BE2C (cell line): Measurements from ENCODE around the gene TMEM129.

Experiments used
- DNase-seq: peaks from one replicate; pipeline ENCODE4 v3.0.0-alpha.2; 2020
- H3K27me3 ChIP-seq: fragments of 250-450 bp; sonication (Bioruptor Pico); 2 replicates; pipeline ENCODE4 v1.5.1; 2020; ENCODE audit warnings: mild to moderate bottlenecking
- H3K36me3 ChIP-seq: fragments of 250-450 bp; sonication (Bioruptor Pico); 2 replicates; pipeline ENCODE4 v1.5.1; 2020; ENCODE audit warnings: mild to moderate bottlenecking
- H3K4me1 ChIP-seq: fragments of 250-450 bp; sonication (Bioruptor Pico); 2 replicates; pipeline ENCODE4 v1.5.1; 2020
- H3K4me3 ChIP-seq: 2 replicates; pipeline ENCODE4 v1.5.1; 2011; ENCODE audit warnings: low read depth, low read length
- H3K9me3 ChIP-seq: fragments of 250-450 bp; sonication (Bioruptor Pico); 2 replicates; pipeline ENCODE4 v1.5.1; 2020
- TF ChIP-seq, protein P1 (sequence below): IDR thresholded peaks from 2 replicates; pipeline ENCODE4 v1.5.1; 2012; ENCODE audit warnings: mild to moderate bottlenecking, low read depth, low read length

Gene TMEM129

DNA sequence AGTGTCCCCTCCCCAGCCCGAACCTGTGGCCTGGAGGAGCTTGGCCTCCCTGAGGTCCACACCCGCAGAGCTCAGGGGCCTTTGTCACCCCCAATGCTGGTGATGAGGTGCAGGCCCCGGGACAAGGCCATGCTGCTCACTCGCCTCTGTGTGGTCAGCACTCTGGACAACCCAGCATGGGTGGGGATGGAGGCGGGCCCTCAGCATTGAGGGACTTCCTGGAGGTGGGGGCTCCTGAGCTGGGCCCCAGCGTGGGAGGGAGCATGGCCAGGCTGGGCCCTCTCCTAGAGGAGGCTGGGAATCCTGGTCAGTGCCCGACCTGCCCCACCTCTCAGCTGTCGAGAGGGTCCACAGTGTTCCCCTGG is 30.8 kb upstream of the TMEM129 start:
- Histone ChIP-seq H3K4me1 (peaks cover 6% of the 10 kb centered on the region), H3K36me3 (no peaks in the 10 kb centered on the region), H3K4me3 (no peak overlapping the region), H3K27me3 (no peaks in the 10 kb centered on the region), H3K9me3 (no peaks in the 10 kb centered on the region)
- no peak for DNase-seq
- TF ChIP-seq, protein P1, sequence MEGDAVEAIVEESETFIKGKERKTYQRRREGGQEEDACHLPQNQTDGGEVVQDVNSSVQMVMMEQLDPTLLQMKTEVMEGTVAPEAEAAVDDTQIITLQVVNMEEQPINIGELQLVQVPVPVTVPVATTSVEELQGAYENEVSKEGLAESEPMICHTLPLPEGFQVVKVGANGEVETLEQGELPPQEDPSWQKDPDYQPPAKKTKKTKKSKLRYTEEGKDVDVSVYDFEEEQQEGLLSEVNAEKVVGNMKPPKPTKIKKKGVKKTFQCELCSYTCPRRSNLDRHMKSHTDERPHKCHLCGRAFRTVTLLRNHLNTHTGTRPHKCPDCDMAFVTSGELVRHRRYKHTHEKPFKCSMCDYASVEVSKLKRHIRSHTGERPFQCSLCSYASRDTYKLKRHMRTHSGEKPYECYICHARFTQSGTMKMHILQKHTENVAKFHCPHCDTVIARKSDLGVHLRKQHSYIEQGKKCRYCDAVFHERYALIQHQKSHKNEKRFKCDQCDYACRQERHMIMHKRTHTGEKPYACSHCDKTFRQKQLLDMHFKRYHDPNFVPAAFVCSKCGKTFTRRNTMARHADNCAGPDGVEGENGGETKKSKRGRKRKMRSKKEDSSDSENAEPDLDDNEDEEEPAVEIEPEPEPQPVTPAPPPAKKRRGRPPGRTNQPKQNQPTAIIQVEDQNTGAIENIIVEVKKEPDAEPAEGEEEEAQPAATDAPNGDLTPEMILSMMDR = no peak

DNA sequence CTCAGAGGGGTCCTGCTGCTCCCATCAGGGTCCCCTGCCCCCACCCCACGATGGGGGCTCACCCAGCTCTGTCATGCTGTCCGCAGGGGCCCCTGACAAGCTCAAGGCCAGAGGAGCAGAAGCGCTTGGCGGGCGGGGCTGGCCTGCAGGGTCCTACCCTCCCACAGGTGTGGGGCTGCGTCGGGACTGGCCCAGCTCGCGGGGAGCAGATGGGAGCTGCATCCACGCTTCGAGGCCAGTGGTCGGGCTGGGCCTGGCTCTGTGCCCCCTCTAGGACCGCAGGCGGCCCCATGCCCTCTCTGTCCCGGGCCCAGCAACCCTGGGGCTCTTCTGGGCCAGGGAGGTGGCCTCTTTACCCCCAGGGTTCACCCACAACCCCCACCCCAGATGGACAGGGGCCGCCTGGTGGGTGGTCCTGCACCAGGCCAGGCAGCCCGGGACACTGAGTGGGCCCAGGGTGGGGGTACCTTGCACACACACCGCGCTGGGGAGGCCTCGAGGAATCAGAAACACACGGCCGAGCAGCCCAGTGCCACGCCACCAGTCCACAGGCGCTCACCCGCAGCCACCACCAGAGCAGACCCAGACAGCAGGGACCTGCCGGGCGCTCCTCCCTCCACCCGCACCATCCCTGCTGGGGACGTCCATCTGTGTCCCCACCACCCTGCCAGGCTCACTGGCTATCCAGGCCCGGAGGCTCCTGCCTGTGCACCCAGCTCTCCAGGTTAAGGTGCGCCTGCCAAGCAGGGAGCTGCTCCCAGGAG is 30.2 kb upstream of the TMEM129 start:
- Histone ChIP-seq H3K4me1 (peaks cover 6% of the 10 kb centered on the region), H3K4me3 (no peak overlapping the region), H3K27me3 (no peaks in the 10 kb centered on the region), H3K36me3 (no peaks in the 10 kb centered on the region), H3K9me3 (no peaks in the 10 kb centered on the region)
- TF ChIP-seq, protein P1 = no peak
- DNase-seq = no peak

DNA sequence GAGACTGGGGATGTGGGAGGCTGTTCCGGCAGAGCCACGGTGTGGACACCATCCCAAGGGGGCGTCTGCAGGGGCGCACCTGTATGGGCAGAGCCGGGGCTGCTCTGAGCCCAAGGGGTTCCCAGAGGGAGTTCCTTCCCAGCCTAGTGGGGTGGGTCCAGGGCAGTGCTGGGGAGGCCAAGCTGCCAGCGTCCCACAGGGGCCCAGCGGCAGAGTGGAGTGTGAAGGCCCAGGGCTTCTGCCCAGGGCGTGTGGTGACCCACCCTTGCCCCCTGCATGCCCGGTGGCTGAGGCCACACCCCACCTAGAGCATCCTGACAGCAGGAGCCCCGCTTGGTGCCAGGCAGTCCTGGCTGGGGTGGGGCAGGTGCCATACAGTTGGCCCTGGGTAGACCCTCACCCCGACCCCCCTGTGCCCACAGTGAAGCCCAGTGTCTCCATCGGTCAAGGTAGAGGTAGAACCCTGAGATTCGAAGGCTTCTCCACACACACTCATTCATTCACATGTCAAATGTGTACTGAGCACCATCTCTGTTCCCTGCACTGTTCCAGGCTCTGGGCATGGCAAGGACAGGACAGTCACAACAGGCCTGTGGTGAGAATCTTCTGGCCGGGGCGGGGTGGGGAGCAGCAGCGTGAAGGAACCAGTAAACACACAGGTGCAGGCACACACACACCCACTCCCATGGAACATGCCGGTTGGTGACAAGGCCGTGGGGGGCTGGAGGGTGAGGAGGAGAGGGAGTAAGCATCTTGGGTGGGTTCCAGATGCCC is 29.4 kb upstream of the TMEM129 start:
- Histone ChIP-seq H3K9me3 (no peaks in the 10 kb centered on the region), H3K4me1 (peaks cover 6% of the 10 kb centered on the region), H3K27me3 (no peaks in the 10 kb centered on the region), H3K36me3 (no peaks in the 10 kb centered on the region), H3K4me3 (no peak overlapping the region)
- TF ChIP-seq, protein P1 = no peak
- DNase-seq = no peak

DNA sequence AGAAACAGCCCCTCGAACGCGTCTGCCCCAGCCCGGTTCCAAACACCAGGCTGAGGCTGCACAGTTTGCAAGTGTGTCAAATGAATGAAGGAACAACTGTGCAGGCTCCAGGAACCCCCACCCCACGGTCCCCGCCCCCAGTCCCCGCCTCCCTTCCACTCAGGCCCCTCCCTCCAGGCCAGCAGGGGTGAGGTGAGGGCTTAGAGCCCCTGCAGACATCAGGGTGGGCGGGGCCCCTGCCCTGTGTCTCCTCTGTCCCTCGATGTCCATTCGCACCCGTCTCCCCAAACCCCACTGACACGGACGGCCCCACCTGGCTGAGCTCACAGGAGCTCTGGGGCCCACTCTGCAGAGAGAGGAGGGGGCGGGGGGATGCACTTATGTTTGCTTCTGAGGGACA is 28.7 kb upstream of the TMEM129 start:
- TF ChIP-seq, protein P1 = no peak
- H3K27me3 ChIP-seq = no peaks in the 10 kb centered on the region
- no peak for DNase-seq
- peaks cover 4% of the 10 kb centered on the region for H3K36me3 ChIP-seq
- H3K4me1 ChIP-seq = peaks cover 6% of the 10 kb centered on the region
- no peaks in the 10 kb centered on the region for H3K9me3 ChIP-seq
- no peak overlapping the region for H3K4me3 ChIP-seq

DNA sequence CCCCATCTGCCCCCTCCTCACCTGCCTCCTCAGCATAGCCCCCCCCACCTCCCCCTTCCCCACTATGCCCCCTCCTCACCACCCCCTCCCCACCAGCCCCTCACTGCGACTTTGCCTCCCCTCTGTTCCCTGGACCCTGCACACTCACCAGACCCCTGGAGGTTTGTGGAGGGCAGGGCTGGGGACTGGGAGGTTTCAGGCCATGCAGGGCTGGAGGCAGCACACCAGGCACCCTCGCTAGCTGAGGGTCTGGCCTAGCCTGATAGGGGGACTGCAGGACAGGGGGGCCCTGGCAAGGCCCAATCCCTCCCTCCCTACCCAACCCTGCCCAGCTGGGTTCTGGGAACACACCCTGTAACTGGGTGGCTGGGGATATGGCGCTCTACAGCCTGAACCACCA is 28.2 kb upstream of the TMEM129 start:
- Histone ChIP-seq H3K4me3 (no peak overlapping the region), H3K27me3 (no peaks in the 10 kb centered on the region), H3K4me1 (peaks cover 6% of the 10 kb centered on the region), H3K36me3 (peaks cover 9% of the 10 kb centered on the region), H3K9me3 (no peaks in the 10 kb centered on the region)
- DNase-seq = no peak
- TF ChIP-seq, protein P1 = no peak

DNA sequence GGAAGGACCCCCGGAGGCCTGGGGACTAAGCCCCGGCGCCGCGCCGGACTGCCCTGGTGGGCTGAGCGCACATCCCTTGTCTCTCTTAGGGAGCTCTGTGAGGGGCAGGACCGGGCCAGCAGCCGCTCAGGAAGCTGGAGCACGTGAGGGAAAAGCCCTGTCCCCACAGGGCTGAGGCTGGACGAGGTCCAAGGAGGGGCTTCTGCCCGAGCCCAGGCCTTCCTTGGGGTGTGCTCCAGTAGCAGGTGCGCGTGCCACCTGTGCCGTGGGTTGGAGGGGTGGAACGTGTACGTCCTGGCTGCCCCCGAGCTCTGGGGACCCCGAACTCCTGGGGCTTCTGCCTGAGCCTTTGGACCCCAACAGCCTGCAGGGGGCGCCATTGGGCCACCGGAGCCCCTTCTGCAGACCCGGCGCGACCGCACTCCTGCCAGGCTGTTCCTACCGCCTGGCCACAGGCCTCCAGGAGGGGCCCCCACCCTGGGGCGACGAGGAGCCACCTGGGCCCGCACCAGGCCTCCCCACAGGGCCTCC is 27.4 kb upstream of the TMEM129 start:
- TF ChIP-seq, protein P1 = peak; percentile 81
- Histone ChIP-seq H3K4me3 (peak overlapping the region; percentile 44), H3K27me3 (no peaks in the 10 kb centered on the region), H3K9me3 (no peaks in the 10 kb centered on the region), H3K36me3 (peaks cover 17% of the 10 kb centered on the region), H3K4me1 (no peaks in the 10 kb centered on the region)
- peak; percentile 95 for DNase-seq
